Suppressor macrophage treated with lipopolysaccharide for 4 hours (primary cell): Measurements from ENCODE around the gene HOXA1.
A peak's percentile ranks its signal among the peaks of the same experiment; 100 is the strongest.

Source experiments
- DNase-seq: peaks from one replicate; pipeline ENCODE4 v3.0.0-alpha.2; 2020

The HOXA1 gene

DNA sequence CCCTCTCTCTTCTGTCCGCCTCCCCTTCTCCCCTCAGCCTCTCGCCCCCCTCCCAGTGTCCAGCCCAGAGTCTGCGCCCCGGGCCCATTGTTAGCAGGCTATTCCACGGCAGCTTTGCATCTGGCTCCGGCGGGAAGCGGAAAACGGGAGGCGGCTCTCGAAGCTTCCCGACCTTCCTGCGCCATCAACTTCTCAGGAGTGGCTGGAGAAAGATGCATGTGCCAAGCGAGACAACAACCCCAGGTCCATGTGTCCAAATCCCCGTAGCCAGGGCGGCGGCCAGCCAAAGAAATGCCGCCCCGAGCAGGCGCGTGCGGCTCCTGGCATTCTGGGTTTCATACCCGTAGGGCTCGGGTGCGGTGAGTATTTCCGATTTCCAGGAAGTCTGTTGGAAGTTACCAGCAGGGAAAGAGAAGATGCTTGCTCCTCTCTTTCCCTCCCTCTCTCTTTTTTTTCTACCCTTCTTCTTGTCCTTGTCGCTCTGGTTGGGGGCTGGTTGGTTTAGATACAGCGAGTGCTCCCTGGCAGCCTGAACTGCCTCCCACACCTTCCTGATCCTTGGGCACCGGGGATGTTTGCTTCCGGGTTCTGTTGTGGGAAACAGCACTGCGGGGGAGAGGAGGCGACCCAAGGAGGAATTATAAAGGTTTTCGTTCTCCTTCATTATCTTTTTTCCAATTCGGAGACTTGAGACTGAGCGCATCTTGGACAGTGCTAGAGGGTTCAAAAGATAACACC, 7.9 kb upstream of the HOXA1 start:
- DNase-seq, result no peak

DNA sequence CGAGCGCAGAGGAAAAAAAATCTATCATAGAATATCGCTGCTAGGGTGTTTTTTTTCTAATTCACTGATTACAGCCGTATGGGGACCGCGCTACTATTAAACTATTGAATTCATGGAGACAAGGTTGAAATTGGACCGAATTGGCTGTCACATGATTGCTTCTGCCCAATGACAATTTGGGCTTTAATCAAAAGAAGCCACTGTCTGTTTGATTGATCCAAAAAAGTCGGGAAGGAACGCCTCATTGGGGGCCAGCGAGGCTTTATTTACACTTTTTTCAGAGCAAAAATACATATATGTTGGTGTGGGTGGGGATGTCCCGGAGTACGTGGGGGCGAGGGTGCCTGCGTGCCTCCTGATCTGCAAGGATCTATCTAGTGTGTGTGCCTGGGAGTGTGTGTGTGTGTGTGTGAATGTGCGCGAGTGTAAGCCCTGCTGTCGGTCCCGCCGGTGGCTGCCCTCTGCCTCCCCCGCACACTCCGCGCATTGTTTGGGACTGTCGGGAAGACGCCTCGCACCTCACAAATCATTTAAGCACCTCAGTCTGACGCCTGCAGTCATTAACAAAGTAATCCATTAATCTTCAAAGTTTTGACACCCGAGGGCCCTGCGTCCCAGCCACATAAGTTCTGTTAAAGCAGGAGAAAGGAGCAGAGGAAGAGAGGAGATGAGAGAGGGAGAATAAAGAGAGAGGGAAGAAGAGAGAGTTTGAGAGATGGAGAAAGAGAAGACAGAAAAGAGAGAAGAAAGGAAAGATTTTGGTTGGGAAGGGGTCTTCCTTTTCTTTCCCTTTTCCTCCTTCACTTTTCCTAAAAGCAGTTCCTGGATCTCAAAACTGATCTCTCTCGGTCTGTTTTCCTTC, 7.0 kb upstream of the HOXA1 start, which contains the start of gene HOXA2:
Gene HOXA2 (minus strand): TSS at position 103 of the 862 bp plus-strand sequence. CDS start 183 bp downstream, outside the sequence.
- DNase-seq, result no peak

GRCh38 chr7:27101957-27102580, 6.3 kb upstream of the HOXA1 start:
- no peak for DNase-seq

- DNase-seq, result no peak
Measured at GRCh38 chr7:27101171-27101956, 5.6 kb upstream of the HOXA1 start.

DNA sequence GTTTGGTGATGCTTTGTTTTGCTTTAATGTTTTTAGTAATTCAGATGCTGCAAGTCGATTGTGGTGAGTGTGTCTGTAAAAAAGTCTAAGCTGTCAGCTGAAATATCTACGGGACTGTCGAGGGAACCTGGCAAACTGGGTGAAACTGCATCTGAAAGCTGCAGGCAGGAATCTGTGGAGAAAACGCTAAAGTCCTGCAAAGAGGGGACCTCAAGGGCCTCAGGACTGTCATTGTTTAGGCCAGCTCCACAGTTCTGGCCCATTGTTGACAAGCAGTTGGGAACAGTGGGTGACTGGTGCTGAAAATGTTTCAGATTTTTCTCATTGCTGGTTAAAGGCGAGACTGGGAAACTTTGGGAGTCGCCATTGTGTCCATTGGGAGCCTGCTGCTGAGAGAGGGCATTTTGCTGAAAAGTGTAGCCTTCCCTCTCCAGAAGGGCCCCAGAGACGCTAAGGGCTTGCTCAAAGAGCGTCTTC, 4.9 kb upstream of the HOXA1 start:
- DNase-seq, result no peak

DNA sequence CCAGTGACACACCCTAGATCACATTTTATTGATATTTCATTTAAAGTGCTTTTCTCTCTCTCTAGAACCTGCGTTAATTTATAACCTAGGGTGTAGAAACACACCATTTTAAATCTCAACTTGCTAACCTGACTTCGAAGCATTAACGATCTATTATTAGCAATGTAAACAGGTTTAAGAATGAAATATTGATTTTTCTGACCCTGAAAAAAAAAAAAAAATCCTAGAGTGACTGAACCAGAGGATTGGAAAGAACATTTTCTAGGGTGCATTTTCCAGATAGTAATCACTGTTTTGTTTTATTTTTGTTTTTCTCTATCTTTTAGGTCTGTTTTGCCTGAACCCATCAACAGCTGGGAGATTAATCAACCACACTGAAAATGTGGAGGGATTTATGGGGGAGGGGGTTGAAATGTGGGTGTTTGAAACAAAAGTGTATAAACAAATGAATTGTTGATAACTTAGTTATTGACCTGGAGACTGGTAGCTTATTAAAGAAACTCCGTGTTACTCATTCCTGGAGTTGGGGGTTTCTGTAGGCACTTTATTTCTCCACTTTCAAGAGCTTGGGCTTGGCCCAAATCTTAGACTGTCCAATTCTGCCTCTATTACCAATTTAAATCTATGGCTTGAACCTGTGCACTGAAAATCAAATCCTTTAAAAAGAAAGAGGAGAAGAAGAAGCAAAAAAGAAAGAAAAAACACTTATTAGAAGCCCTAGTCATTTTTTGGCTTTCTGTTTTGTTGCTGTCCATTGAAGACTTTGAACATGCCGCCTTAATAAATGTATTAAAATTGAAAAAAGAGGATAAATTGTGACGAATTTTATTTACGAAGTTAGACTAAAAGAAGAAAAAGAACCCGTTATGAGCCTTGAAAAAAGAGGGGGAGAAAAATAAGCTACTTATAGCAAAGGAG, 3.9 kb upstream of the HOXA1 start:
- no peak for DNase-seq

- no peak for DNase-seq
Measured at GRCh38 chr7:27098578-27099451, 3.0 kb upstream of the HOXA1 start.

DNA sequence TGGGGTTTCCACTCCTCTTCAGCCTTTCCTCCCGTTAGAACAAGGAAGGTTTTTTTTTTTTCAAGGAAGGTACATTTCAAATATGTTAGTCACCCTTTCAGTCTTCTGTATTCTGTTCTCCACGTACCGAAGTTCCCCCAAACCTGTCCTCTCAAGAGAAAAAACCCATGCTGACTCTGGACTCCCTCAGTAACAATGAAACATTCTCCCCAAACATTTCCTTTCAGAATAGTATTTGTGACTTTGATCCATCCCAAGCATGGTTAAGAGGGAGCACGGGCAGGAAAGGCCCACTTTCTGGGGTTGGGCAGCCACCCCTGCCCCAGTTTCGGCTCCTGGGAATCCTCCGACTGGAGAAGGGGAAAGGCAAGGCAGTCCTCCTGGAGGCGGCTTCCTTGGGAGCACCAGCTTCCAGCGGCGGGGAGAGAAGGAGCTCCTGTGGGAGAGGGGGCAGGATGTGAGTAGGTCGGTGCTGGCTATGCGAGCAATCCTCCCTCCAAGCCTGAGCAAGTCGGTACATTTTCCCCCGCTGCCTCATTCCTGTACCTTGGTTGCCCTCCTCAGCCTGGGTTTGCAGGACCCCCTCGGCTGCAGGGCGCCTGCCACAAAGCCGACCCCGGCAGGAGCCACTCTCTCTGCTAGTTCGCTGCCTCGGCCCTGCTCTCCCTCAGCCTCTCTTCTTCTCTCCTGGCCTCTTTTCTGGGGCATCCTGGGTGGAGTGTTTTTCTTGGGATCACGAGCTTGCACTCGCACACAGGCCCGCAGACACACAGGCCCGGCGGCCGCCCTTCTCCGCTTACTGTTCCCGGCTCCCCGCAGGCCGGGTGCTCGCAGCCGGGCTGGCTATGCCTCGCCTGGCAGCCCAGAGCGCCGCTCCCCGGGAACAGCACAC, 2.1 kb upstream of the HOXA1 start:
- no peak for DNase-seq

DNA sequence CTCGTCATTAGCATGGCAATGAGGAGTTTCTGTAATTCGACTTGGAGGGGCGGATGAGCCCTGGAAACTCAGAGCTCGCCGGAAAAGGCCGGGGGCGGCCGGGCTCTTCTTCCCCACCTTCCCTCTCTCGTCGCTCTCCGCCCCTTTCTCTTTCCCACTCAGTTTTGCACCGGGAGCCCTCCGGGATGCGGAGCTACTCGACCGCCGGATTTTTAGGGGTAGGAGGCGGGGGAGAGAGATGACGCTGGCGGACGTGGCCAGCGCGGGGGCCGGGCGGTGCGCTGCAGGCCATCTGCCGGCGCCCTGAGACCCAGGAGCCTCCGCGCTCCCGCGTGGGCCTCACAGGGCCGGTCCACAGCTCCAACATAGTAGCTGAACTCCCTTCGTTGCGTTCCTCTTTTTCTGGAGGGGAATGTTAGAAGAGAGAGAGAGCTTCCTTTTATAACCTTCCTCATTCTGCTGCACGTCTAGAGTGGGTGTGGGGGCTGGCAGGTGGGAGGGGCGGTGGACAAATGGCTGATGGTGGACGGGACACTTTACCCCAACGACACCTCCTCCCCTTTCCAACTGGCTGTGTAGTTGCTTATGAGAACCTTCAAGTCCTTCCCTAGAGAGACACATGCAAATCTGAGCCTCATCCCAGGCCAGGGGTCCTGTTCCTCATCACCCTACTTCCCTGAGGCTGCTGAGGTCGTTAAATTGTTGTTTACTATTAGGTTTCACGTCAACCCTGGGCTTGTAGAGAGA, 1.1 kb upstream of the HOXA1 start:
- DNase-seq, result peak; percentile 72

DNA sequence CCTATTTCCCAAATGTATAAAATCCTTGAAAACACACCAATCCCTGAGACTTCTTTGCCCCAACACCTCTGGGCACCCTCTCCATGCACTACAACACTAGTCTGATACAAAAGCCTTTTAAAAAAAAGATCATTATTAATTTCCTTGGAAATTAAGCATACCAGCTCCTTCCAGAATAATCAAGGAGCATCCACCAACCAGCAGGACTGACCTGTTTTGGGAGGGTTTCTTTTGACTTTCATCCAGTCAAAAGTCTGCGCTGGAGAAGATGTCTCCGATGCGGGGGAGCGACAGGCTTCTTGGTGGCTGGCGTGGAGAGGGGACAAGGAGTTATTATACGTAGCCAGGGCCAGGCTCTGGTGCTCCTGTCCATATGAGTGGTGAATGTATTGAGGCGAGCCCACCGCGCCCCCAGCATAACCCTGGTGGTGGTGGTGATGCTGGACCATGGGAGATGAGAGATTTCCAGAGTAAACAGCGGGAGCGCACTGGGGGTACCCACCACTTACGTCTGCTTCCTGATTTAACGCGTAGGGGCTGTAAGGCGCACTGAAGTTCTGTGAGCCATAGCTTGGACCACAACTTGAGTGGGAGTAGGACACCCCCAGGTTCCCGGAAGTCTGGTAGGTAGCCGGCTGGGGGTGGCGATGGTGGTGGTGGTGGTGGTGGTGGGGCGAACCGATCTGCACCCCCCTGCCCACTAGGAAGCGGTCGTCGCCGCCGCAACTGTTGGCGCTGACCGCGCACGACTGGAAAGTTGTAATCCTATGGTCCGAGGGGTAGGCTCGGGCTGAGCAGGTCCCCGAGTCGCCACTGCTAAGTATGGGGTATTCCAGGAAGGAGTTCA, 527 bp downstream of the HOXA1 start:
- no peak for DNase-seq

DNA sequence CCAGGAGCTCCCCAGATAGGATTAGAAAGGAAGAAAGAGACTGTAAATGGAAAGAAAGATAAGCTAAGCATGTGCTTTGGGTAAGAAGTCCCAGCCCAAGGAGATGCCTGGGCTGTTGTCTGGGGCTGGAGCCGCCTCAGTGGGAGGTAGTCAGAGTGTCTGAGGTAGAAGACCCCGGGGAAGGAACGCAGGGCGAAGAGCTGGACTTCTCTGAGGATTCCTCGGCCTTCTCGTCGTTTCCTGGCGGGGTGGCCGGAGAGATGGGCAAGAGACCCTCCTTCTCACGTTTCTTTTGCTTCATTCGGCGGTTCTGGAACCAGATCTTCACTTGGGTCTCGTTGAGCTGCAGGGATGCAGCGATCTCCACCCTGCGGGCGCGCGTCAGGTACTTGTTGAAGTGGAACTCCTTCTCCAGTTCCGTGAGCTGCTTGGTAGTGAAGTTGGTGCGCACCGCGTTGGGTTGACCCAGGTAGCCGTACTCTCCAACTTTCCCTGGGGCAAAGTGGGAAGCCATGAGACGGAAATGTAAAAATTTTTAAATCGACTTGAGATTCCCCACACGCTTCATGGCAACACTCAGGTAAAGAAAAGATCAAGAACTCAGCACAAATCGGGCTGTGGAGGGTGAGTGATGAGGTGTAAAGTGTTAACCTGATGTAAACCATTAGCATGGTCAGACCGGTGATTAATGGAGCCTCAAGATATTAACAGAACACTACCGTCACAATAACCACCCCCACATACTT, 1.3 kb downstream of the HOXA1 start:
- no peak for DNase-seq

DNA sequence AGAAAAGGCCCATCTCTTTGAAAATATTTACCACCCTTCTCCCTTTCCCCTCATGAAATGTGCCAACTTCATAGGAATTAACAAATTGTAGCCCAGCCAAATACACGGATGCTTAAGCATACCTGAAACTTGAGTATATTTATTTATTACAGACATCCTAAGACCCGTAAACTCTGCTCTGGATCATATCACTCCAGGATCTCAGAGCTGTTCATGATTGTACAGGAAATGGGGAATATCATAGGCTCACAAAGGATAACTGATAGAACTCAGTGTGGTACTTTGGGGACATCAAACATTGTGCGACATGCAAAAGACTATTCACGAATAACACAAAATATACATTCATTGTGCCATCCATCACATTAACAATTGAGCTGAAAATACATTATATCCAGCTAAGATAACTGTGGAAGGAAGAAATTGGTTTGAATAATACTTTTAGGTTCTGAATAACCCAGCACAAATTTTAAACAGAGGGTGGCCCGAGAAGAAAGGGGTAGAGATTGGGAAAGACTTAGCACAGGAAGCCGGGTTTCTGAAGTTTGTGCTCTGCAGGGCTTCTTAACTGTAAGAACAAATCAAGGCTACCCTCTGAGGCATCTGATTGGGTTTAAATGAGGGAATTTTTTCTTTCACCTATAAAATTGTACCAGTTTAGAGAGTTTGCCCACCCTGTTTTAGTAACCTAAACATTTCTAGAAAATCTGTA, 2.5 kb downstream of the HOXA1 start:
- no peak for DNase-seq

GRCh38 chr7:27092819-27093110, 3.0 kb downstream of the HOXA1 start:
- DNase-seq, result no peak

DNA sequence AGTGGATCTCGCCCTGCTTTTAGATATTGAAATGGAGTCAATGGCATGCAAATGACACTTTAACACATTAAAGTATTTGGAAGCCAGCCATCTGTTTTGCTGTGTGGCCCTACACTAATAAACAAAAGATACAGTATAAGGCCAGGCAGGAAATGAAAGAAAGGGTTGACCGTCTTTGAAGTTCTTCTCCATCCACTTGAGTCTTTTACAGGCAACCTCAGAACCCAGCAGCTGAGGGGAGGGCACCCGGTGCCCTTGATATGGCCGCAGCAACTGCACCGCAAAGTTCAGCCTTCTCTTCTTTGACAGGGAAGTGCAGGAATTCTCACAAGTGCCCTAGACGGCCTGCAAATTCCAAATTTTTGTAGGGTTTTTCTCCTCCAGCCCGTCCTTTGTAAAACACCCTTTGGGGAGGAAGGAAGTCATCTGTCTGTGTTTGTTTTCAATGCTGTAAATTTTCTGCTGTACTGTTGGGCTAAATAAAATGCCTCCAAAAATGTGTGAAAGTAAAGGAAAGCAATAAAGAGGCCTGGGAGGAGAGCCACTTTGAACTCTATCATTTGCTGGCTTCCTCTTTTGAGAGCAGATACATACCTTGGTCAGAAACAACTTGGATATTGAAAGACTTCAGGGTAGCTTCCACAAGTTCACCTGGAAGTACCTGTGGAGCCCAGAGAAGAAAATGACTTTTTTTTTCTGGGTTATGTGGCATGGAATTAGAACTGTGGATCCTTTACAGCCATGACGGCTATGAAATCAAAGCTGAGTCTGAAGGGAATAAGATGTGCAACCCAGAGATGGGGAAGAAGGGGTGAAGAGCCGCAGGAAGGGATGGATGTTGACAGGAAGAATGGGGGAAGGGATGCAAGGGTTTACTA, 3.6 kb downstream of the HOXA1 start:
- no peak for DNase-seq

DNA sequence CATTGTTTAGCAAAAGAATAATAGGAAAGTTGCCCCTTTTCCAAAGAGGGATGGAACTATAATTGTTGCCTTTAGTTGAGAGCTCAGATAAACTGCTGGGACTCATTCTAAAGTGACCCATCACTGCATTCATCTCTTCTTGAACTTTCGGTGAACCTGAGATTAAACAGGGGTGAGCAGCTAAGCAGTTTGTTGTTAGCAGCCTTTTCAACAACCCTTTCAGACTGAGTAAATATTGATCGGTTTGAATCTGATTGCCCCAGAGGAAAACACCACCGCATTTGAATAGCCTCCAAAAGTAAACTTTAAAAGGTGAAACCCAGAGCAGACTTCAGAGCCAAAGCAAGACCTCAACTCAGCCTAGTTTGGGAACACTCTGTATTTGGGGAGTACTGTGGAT, 4.7 kb downstream of the HOXA1 start:
- DNase-seq, result no peak
